ENCODE data around the gene GDF3. TPM values are rescaled to one million over a fixed set of nuclear protein-coding genes. Genes with fewer than 3 reads are reported as not detected.

GDF3 gene
- total RNA-seq, 1 donor from 2014 or later, result not detected

DNA sequence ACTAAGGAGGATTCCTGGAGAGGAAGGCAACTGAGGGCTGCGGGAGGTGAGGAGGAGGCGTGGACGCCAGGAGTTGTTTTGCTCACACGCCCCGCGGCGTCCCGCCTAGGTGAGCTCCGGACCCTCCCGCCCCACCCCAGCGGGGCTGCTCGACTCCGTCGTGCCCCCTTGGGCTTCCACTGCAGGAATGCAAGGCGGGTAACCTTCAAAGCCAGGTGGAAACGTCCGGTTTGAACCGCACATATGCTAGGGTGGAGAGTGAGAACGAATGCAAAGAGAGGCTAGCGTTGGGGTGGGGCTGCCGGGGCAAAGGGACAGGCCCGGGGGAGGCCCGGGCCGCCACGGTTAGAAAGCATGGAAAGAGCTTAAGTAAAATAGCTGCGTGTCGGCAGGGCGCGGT is 10.3 kb upstream of the GDF3 start:
- no peaks in the 10 kb centered on the region for H3K36me3 ChIP-seq (ENCODE audit: control insufficient read depth, insufficient read depth, low read length)
- no peaks in the 10 kb centered on the region for H3K27me3 ChIP-seq (ENCODE audit: control insufficient read depth, insufficient read depth, low read length)
- H3K4me3 ChIP-seq (ENCODE audit: low read depth, low read length), result no peak overlapping the region
- TF ChIP-seq, protein P1, sequence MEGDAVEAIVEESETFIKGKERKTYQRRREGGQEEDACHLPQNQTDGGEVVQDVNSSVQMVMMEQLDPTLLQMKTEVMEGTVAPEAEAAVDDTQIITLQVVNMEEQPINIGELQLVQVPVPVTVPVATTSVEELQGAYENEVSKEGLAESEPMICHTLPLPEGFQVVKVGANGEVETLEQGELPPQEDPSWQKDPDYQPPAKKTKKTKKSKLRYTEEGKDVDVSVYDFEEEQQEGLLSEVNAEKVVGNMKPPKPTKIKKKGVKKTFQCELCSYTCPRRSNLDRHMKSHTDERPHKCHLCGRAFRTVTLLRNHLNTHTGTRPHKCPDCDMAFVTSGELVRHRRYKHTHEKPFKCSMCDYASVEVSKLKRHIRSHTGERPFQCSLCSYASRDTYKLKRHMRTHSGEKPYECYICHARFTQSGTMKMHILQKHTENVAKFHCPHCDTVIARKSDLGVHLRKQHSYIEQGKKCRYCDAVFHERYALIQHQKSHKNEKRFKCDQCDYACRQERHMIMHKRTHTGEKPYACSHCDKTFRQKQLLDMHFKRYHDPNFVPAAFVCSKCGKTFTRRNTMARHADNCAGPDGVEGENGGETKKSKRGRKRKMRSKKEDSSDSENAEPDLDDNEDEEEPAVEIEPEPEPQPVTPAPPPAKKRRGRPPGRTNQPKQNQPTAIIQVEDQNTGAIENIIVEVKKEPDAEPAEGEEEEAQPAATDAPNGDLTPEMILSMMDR (IDR thresholded peaks at IDR 0.05; ENCODE audit: insufficient read depth, low read length, poor library complexity, severe bottlenecking), result no peak
- DNase-seq (ENCODE audit: low read depth), result no peak

DNA sequence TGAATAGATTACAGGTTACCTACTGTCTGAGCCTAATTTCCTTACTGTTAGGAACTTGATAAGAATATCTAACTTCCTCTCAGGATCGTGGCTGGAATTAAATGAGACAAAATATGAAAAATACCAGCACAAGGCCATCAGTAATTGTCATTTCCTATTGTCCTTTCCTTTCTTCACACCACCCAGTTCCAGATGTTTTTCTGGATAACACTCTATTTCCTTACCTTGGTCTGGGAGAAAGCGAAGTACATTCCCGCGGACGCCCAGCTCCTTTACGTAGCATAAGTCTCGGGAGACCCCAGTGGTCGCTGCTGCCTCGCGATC is 376 bp downstream of the GDF3 start:
- H3K27me3 ChIP-seq (ENCODE audit: control insufficient read depth, insufficient read depth, low read length), result no peaks in the 10 kb centered on the region
- no peak overlapping the region for H3K4me3 ChIP-seq (ENCODE audit: low read depth, low read length)
- no peak for DNase-seq (ENCODE audit: low read depth)
- TF ChIP-seq, protein P1 (IDR thresholded peaks at IDR 0.05; ENCODE audit: insufficient read depth, low read length, poor library complexity, severe bottlenecking), result no peak
- H3K36me3 ChIP-seq (ENCODE audit: control insufficient read depth, insufficient read depth, low read length), result no peaks in the 10 kb centered on the region

GRCh38 chr12:7694556-7695236 is 879 bp downstream of the GDF3 start:
- no peak for DNase-seq (ENCODE audit: low read depth)
- Histone ChIP-seq H3K4me3 (ENCODE audit: low read depth, low read length) (no peak overlapping the region), H3K27me3 (ENCODE audit: control insufficient read depth, insufficient read depth, low read length) (no peaks in the 10 kb centered on the region), H3K36me3 (ENCODE audit: control insufficient read depth, insufficient read depth, low read length) (no peaks in the 10 kb centered on the region)
- TF ChIP-seq, protein P1 (IDR thresholded peaks at IDR 0.05; ENCODE audit: insufficient read depth, low read length, poor library complexity, severe bottlenecking), result no peak

GRCh38 chr12:7693793-7694192 is 1.8 kb downstream of the GDF3 start:
- no peaks in the 10 kb centered on the region for H3K27me3 ChIP-seq (ENCODE audit: control insufficient read depth, insufficient read depth, low read length)
- TF ChIP-seq, protein P1 (IDR thresholded peaks at IDR 0.05; ENCODE audit: insufficient read depth, low read length, poor library complexity, severe bottlenecking), result no peak
- H3K36me3 ChIP-seq (ENCODE audit: control insufficient read depth, insufficient read depth, low read length), result no peaks in the 10 kb centered on the region
- no peak overlapping the region for H3K4me3 ChIP-seq (ENCODE audit: low read depth, low read length)
- no peak for DNase-seq (ENCODE audit: low read depth)

DNA sequence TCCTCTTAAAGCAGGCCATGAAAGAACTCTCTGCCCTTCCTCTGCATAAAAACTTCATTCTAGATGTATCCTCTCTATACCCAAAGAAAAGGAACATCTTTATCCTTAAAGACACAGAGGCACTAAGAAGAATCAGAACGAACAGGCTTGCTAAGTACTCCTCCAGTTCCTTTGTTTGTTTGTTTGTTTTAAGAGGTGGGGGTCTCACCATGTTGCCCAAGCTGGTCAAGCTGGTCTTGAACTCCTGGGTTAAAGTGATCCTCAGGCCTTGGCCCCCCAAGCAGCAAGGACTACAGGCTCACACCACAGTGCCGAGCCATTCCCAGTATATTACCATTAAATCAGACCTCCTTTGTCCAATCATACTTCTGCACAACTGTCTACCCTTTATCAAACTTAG is 14.0 kb downstream of the GDF3 start:
- H3K27me3 ChIP-seq (ENCODE audit: control insufficient read depth, insufficient read depth, low read length), result no peaks in the 10 kb centered on the region
- no peak for DNase-seq (ENCODE audit: low read depth)
- H3K4me3 ChIP-seq (ENCODE audit: low read depth, low read length), result no peak overlapping the region
- TF ChIP-seq, protein P1 (IDR thresholded peaks at IDR 0.05; ENCODE audit: insufficient read depth, low read length, poor library complexity, severe bottlenecking), result no peak
- H3K36me3 ChIP-seq (ENCODE audit: control insufficient read depth, insufficient read depth, low read length), result no peaks in the 10 kb centered on the region

Data from kidney epithelial cell (primary cell).